Non-pigmented ciliary epithelial cell (primary cell): ENCODE measurements around the gene PDE4D.

Source experiments
- DNase-seq: peaks from one replicate; pipeline ENCODE4 v3.0.0-alpha.2; 2010; ENCODE audit warnings: low read depth

The PDE4D gene

DNA sequence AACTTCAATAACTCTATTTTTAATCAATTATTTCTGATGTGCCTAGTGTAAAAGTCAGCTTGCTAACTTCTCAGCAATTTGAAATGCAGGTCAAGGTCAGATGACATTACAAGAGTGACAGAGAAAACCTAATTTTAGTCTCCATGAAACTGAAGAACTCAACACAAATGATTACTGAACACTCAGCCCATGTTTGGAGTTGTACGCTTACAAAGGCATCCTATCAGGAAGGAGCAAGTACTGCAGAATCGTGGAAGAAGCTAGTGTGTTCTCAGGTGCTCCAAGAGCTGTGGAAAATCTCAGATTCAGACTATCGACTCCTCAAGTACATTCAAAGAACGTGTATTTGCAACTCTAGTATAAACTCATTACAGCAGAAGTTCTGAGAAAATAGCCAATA, 526.7 kb downstream of the PDE4D start:
- no peak for DNase-seq

DNA sequence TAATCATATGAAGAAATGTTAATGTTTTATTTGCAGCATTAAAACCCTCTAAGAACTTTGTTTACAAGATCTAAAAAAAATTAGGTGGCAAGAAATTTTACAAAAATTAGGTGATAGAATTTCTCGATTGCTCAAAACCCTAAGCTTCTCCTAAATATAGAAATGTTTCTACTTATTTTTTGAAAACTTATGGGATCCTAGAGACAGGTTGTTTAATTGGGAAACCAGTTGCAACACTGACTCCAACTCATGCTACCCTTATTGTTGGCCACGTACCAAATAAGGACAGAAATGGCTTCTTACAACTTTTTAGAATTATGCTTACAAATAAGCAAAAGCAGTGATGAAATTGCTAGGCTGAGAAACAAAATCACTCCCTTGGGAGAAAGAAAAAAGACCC, 531.1 kb downstream of the PDE4D start:
- no peak for DNase-seq

DNA sequence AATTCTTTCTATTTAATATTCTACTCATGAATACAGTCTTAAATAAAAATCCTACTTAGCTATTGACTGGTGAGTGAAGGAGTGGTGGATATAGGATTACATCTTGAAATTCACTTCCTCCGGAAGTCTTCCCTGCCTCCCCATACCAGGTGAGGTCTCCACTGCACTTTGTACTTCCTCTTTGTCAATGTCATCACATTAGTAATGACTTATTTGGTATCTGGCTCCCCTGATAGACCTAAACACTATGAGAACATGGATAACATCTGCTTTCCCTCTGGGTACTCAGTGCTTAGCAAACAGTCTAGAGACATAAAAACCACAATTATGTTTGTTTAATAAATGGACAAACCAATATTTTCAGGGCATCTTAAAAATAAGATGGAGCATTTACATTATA, 532.1 kb downstream of the PDE4D start:
- no peak for DNase-seq

DNA sequence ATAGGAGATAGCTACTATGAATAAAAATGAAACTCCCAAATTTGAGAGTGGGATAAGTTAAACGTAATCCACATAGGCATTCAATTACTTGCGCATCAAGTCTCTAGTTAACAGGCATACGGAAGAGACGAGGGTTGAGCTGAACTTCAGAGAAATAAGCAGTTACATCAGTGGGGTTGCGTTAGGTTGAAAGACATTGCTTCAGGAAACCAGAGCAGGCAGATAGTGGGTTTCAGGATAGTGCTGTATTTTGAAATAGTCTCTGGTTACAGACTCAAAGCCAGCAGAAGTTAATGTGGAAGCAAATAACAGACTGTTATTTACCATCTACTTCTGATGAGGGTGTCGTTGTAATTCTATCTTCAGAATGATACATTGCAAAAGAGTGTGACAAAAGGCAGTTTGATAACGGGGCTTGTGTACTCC, 533.4 kb downstream of the PDE4D start:
- peak; percentile 18 for DNase-seq

DNA sequence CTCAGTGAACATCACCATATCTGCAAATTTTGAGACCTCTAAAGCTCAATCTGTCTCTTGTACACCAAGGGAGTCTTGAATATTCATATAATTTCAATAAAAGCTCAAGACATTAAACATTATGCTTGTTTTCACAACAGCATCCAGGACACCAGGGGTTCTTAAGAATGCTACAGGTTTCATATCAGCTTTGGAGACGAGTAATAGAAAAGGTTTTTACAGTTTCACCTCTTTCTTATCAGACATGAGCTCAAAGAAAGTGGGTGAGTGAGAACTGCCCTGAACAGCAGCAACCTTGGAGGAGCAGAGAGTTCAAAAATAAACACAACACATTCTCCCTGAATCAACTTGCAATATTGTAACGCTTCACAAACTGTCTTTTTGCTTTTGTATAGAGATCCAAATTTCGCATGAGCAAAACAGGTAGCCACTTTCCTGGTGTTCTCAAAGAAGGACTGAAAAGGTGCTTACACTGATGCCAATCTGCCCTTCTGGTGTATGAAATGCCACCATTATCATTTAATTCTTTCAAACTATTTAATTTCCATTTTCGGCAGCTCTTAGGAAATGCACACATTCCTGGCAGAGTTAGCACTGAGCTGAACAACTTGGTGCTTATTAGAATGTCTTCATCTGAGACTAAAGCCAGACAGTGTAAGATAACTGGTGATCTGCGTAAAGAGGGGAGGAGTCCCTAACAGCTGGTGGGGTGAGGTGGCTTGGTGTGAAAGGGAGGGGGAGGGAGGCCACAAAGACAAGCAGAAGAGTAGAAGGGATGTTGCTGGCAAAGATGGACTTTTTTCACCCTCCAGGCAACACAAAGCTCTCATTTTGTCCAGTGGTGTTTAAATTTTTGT, 535.3 kb downstream of the PDE4D start:
- peak; percentile 32 for DNase-seq

DNA sequence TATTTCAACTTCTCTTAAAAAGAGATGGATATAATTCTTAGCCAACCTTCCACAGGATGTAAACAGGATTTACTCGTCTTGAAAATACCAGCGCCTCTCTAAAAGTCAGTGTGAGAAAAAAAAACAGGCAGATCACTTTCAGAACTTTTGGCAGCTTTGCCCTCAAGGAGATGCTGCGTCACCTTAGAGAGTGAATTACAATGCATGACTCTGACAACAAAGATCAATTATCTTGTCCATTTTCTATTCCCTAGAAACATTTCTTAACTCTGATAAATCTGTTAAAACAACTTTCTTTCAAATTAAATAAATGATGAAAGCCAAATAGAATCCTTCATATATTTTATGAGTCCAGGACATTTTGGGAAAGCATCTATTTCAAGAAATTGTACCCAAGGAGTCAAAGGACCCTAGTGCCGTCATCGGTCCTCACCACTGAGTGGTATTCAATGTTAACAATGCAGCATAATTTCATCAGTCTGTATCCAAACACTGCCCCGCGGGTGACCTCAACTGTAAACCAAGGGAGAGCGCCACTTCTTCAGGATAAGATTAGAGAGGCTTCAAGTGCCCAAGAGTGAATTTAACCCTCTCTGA, 536.0 kb downstream of the PDE4D start:
- DNase-seq: peak; percentile 44

DNA sequence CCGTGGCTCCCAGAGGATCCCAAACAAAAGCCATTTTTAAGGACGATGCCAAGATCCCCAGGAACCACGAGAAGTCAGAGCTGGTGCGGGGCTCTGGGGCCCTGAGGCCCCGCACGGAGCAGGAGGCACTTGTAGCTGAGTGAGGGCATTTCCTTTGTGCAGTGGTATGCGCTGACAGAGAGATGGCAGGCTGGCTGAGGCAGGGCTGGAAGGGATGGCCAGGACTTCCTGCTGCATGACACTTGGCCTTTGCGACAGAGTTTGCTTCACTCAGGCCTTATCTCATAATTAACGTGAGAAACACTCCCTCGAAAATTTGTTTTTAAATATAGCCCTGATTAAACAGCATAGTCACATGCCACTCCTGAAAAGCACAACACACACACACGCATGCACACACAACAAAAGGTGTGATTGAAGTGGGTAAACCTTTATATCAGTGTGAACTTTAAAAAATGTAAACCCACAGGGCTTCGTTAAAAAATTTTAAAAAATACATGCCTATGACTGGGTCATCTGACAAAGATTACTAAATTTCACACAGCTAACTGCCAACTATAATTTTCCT, 536.6 kb downstream of the PDE4D start:
- DNase-seq: no peak

DNA sequence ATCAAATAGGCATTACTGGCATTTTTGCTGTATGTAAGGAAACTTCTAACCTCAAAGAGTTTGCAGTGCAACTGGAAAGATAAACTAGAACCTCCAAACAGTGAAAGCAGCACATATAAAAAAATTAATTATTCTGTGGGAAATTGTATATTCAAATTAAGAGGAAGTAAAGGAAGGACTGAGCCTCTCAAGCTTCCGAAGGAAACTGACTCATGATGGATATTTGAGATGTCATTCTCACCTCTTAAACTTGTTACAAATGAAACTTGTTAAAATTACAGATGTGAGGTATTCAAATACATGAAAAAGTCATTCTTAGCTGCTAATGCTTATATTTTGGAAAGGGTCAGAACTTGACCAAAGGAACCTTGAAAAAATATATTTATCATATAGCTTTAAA, 538.7 kb downstream of the PDE4D start:
- DNase-seq: no peak

DNA sequence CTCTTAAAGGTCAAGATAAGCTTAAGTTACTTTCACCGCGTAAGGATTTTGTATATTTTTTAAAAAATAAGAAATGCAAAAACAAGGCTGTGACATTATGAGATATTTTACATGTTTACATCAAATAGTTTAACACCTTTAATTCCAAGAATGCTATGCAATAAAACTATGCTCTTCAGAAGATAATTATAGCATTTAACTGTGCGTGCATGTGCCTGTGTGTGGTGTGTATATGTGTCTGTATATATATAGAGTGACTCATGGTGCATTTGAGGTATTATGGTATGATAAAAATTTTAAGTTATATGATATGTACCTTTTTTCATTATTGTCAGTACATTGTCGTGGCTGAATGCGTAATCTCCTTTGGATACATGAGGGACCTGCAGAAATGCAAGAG, 539.3 kb downstream of the PDE4D start:
- DNase-seq: no peak

DNA sequence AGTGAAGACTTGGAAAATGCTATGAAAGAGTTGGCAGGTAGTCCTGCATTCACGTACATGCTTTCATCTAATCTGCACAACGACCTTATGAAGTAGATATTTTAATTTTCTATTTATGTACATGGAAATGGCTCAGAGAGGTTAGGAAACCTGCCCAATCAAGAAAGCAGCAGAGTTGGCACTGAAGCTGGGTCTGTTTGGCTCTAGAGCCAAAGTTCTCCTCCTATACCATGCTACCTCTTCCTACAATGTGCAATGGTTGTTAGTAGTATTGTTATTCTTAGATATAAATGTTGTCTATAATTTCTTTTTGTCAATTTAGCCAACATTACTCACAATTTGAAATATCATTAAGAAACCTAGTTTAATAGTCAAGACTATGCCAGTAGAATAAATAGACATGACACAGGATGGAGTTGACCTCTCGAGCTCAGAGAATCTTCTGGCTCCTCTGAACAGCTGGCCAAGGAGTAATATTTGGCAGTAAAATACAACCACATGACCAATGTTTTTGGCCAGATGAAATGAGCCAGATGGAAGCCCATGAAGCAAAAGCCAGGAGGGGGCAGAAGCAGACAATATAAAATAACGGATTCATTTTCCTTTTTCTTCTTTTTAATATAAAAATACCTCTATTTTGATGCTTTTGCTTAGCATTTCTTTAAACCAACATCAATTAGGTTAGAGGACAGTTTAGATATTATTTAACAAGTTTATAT, 542.3 kb downstream of the PDE4D start:
- no peak for DNase-seq

DNA sequence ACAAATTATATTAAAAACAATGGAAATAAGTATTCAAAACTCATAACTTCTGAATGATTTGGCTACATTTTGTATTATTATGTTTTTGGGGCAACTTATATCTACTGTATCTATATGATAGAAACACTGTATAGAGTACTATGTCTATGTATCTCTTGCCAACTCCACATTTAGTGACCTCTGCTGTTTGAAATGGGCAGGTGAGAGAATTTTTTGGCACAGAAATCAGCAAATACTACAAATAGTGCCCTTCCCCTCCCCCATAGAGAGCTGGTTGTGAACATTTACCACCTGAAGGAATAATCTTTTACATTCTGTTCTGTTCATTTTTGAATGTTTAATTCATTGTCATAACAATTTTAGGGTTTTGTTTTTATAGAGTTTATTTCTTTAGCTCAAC, 545.3 kb downstream of the PDE4D start:
- DNase-seq: no peak

DNA sequence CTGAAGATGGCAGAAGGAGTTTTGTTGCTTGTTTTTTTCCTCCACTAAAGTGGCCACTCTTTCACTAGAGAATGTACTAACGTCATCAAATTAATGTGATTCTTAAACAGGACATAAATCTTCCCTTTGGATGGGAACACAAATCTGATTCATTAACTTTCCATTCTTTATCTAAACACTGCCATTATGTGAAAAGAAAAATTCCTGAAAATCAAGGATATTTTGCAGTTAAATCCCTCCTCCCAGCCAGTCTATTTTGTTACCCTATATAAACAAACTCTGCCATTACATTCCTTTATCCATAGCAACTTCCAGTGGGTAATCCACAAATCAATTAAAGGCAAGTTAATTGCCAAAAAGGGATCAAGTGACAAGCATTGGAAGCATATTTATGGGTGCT, 546.5 kb downstream of the PDE4D start:
- DNase-seq: no peak

DNA sequence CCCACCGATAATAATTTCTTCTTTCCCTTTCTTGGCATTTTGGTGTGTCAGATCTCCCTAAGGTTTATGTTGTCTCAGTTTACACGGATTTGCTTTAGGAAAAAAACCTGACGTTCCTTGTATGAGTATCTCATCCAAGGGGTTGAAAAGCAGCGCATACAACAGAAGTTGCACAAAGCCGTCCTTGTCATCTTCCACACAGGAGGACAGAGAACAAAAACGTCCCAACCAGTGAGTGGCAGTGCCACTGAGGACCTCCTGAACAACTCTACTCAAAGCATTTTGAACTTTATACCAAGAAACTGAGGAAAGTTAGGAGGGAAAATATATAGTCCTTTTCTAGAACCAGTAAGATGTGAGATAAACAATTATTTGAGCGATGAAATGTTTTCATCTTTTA, 547.0 kb downstream of the PDE4D start:
- DNase-seq: no peak

DNA sequence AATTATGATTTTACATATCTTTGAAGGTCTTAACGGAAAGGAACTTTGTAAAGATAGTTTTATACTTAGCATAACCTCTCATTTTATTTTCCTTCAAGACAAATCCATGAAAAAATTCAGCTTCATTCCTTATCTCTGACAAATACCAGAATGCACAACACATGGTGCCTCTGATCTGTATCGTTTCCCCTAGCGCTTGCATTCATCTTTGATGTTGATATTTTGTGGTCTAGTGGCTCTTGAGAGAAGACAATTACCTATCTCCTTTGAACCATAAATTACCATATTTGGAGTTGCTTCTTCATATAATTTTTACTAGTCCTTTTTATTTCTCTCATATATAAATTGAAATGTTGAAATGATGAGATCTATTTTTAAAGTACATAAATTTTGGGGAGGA, 551.3 kb downstream of the PDE4D start:
- peak; percentile 41 for DNase-seq

DNA sequence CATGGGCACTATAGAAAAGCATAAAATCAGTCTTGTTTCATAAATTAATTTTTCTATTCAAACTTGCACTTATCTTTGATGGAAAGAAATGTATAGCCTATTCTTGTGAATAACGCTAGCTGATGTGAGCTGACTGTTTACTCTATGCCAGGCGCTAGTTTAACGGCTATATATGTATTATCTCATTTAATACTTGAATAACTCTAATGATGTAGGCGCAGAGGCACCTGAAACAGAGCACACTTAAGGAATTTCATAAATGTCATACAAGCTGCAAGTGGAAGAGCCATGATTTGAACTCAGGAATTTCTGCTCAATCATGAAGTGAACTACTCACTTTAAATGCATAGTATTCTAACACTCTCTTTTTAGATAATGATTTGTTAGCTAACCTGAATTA, 551.8 kb downstream of the PDE4D start:
- DNase-seq: no peak

DNA sequence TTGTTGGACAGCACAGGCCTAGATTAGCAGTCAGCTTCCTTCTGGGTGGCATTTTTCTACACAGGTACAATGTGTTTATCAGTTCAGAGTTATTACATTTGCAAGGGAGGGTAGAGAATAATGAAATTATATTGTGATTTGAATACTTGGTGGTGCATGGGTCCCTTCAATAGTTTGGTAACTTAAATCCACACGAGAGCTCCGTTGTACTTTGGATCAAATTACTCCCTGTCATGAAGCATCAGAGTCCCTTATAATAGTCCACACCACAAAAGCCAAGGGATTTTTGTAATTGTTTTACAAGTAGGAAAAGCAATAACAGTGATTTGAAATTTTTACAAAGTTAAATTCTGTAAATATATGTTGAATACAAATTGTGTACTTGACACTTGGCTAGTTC, 552.4 kb downstream of the PDE4D start:
- DNase-seq: no peak

DNA sequence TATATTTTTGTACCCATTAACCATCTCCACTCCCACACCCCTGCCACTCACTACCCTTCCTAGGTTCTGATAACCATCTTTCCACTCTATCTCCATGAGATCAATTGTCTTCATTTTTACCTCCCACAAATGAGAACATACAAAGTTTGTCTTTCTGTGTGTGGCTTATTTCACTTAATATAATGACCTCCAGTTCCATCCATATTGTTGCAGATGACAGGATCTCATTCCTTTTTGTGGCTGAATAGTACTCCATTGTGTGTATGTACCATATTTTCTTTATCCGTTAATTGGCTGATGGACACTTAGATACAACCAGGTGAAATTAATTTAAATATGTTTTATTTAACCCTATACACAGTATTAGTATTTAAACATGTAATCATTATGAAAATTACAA, 552.9 kb downstream of the PDE4D start:
- DNase-seq: no peak

DNA sequence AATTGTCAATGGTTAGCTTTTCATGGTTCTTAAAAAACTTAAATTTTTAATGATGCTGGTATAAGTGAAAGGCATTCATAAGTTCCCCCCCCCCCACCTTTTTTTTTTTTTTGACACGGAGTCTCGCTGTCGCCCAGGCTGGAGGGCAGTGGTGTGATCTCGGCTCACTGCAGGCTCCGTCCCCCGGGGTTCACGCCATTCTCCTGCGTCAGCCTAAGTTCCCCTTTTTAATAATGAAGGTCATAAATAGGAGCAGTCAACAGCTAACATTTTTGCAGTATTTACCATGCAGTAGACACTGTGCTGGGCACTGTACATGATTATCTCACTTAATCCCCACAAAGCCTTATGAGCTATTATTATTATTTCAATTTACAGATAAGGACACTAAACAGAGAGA, 556.3 kb downstream of the PDE4D start:
- no peak for DNase-seq

DNA sequence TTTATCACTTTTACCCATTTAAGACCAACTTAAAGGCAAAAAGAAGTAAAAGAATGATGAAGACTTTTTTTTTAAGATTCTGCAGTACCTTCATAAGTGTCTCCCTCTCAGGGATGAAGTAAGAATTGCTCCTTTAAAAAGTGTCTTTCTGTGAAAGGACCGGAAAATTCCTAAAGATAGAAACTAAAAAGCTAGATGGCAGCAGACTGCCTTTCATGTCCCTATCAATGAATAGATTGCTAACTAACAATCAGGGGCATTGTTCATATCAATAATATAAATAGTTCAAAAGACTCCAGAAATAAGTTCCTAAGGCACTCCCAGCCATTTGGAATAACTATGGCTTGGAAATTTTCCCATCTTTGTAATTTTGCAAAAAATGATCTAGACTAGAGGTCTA, 558.0 kb downstream of the PDE4D start:
- no peak for DNase-seq

DNA sequence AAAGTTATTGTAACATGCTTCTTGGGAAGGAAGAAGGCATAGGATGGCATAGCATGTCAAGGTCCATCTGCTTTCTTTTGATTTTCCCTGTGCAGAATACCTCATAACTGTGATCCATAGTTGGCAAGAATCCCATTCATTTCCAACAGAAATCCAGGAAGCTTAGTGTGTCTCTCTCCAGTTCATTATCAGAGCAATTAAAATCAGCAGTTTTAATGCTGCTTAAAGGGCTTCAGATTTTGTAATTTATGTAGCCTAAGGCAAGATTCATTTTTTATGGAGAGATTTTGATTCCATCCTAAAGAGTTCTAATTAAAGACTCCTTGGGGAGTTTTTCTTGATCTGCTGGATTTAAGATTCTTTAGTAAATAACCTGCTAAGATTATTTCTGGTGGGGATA, 560.1 kb downstream of the PDE4D start:
- no peak for DNase-seq

DNA sequence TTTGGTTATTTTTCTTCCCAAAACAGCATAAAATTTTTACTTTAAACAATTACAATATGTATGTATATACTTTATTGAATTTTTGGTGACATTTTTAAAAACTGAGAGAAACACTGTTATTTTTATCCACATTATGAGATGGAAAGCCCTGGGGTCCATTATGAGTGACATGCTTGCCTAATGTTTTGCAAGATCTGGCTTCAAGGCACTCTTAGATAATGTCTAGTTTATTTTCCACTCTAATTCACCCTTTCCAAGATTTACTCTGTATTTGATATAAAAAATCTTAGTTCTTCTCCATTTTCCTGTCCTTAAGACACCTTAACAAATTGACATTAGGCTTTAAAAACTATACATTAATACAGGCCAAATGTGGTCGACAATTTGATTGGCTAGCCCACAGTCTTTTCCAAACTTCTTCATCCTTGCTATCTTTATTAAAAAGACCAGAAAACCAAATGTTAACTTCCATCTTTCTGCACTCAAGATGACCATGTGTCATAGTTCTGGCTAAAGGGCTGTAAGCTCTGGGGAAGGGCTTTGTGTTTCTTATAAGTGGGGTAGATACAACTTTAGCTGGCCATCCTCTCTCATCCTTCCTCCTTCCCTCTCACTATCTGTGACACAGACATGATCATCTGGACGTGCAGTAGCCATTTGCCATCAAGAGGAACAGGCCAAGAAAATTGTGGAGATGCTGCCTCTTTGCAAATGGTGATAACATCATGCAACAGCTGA, 561.1 kb downstream of the PDE4D start:
- no peak for DNase-seq

DNA sequence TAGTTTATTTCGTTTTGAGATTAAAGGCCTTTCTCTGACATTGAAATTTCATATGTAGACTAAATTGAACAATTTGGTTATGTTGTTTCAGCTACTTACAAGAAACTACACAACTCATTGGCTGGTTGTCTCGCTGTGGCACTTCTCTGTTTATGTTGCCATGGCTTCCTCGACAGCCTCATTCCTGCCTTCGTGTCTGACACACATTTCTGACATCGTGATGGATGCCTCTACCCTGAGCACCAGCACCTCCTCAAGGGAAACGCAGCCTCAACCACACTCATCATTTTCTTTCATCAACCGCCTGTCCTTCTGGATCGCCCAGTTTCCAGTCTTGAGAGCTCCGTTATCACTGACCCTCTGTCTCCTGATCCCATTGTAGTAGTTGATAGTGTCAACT, 562.8 kb downstream of the PDE4D start:
- no peak for DNase-seq
